ENCODE data around the gene CDADC1.

Gene CDADC1

DNA sequence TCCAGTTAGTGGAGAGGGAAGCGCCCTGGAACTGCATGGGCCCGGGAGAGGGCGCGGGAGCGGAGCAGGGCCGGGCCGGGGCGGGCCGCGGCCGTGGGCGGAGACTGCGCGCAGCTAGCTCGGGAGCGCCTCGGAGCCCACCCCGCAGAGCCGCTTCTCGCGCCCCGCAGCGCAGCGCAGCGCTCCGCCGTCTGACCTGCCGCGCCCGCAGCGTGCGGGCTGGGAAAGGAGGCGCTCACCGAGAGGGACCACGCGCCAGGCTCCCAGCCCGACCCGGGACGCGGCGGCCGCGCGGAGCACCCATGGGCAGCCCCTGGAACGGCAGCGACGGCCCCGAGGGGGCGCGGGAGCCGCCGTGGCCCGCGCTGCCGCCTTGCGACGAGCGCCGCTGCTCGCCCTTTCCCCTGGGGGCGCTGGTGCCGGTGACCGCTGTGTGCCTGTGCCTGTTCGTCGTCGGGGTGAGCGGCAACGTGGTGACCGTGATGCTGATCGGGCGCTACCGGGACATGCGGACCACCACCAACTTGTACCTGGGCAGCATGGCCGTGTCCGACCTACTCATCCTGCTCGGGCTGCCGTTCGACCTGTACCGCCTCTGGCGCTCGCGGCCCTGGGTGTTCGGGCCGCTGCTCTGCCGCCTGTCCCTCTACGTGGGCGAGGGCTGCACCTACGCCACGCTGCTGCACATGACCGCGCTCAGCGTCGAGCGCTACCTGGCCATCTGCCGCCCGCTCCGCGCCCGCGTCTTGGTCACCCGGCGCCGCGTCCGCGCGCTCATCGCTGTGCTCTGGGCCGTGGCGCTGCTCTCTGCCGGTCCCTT is 27.5 kb upstream of the CDADC1 start, which contains the start of gene MLNR (continued):
- TF ChIP-seq, protein P1, sequence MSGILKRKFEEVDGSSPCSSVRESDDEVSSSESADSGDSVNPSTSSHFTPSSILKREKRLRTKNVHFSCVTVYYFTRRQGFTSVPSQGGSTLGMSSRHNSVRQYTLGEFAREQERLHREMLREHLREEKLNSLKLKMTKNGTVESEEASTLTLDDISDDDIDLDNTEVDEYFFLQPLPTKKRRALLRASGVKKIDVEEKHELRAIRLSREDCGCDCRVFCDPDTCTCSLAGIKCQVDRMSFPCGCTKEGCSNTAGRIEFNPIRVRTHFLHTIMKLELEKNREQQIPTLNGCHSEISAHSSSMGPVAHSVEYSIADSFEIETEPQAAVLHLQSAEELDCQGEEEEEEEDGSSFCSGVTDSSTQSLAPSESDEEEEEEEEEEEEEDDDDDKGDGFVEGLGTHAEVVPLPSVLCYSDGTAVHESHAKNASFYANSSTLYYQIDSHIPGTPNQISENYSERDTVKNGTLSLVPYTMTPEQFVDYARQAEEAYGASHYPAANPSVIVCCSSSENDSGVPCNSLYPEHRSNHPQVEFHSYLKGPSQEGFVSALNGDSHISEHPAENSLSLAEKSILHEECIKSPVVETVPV (CRISPR knock-in tag; IDR thresholded peaks at IDR 0.05), result no peak
- TF ChIP-seq TOX (CRISPR knock-in tag; IDR thresholded peaks at IDR 0.05; ENCODE audit: borderline replicate concordance) (no peak), RARB (CRISPR knock-in tag; IDR thresholded peaks at IDR 0.05) (no peak), OSR1 (CRISPR knock-in tag; IDR thresholded peaks at IDR 0.05) (no peak)
- TF ChIP-seq, protein P2, sequence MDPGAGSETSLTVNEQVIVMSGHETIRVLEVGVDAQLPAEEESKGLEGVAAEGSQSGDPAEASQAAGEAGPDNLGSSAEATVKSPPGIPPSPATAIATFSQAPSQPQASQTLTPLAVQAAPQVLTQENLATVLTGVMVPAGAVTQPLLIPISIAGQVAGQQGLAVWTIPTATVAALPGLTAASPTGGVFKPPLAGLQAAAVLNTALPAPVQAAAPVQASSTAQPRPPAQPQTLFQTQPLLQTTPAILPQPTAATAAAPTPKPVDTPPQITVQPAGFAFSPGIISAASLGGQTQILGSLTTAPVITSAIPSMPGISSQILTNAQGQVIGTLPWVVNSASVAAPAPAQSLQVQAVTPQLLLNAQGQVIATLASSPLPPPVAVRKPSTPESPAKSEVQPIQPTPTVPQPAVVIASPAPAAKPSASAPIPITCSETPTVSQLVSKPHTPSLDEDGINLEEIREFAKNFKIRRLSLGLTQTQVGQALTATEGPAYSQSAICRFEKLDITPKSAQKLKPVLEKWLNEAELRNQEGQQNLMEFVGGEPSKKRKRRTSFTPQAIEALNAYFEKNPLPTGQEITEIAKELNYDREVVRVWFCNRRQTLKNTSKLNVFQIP (CRISPR knock-in tag; IDR thresholded peaks at IDR 0.05; ENCODE audit: borderline replicate concordance, low read depth), result no peak

DNA sequence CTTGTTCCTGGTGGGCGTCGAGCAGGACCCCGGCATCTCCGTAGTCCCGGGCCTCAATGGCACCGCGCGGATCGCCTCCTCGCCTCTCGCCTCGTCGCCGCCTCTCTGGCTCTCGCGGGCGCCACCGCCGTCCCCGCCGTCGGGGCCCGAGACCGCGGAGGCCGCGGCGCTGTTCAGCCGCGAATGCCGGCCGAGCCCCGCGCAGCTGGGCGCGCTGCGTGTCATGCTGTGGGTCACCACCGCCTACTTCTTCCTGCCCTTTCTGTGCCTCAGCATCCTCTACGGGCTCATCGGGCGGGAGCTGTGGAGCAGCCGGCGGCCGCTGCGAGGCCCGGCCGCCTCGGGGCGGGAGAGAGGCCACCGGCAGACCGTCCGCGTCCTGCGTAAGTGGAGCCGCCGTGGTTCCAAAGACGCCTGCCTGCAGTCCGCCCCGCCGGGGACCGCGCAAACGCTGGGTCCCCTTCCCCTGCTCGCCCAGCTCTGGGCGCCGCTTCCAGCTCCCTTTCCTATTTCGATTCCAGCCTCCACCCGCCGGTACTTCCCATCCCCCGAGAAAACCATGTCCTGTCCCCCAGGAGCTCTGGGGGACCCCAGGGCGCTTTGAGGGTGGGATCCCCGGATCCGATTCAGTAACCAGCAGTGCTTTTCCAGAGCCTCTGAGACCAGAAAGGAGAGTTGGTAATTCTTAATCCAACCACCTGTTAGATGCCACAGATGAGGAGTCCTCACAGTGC is 26.7 kb upstream of the CDADC1 start:
- peak; percentile 15; the same call in 2 of the 3 replicates for ATAC-seq
- TF ChIP-seq ISL1 (CRISPR knock-in tag; IDR thresholded peaks at IDR 0.05) (no peak), TCF4 (CRISPR knock-in tag; IDR thresholded peaks at IDR 0.05; ENCODE audit: borderline replicate concordance) (no peak), SNAI2 (CRISPR knock-in tag; IDR thresholded peaks at IDR 0.05) (no peak), TOX (CRISPR knock-in tag; IDR thresholded peaks at IDR 0.05; ENCODE audit: borderline replicate concordance) (no peak), PPARA (CRISPR knock-in tag; IDR thresholded peaks at IDR 0.05; ENCODE audit: borderline replicate concordance) (no peak), ESRRG (CRISPR knock-in tag; IDR thresholded peaks at IDR 0.05) (no peak), ZNF8 (CRISPR knock-in tag; IDR thresholded peaks at IDR 0.05) (no peak), ZNF565 (CRISPR knock-in tag; conservative IDR thresholded peaks at IDR 0.05; ENCODE audit: low read depth) (no peak), OSR1 (CRISPR knock-in tag; IDR thresholded peaks at IDR 0.05) (no peak), BACH2 (CRISPR knock-in tag; IDR thresholded peaks at IDR 0.05; ENCODE audit: borderline replicate concordance) (no peak)

DNA sequence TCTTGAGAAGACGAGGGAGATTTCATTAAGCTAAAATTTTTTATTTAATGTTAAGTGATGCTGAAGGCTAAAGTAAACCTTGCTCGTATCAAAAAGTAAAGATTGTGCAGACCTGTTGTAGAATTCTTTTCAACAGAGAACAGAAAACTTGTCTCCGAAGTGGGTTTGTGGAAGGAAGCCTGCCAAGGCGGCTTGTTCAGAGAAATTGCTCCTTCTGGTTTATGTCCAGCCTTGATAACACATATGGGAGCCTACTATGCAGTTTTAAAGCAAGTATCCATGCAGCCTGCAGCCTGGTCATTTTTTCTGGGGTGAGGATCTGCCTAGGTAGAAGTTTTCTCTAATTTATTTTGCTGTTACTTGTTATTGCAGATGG is 26.1 kb upstream of the CDADC1 start:
- ATAC-seq, result no peak
- TF ChIP-seq ZNF70 (CRISPR knock-in tag; IDR thresholded peaks at IDR 0.05), result no peak
- TF ChIP-seq TCF4 (CRISPR knock-in tag; IDR thresholded peaks at IDR 0.05; ENCODE audit: borderline replicate concordance), result no peak
- TF ChIP-seq, protein P3, sequence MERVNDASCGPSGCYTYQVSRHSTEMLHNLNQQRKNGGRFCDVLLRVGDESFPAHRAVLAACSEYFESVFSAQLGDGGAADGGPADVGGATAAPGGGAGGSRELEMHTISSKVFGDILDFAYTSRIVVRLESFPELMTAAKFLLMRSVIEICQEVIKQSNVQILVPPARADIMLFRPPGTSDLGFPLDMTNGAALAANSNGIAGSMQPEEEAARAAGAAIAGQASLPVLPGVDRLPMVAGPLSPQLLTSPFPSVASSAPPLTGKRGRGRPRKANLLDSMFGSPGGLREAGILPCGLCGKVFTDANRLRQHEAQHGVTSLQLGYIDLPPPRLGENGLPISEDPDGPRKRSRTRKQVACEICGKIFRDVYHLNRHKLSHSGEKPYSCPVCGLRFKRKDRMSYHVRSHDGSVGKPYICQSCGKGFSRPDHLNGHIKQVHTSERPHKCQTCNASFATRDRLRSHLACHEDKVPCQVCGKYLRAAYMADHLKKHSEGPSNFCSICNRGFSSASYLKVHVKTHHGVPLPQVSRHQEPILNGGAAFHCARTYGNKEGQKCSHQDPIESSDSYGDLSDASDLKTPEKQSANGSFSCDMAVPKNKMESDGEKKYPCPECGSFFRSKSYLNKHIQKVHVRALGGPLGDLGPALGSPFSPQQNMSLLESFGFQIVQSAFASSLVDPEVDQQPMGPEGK (CRISPR knock-in tag; IDR thresholded peaks at IDR 0.05; ENCODE audit: borderline replicate concordance), result no peak
- TF ChIP-seq ZC3H10 (CRISPR knock-in tag; IDR thresholded peaks at IDR 0.05), result no peak
- TF ChIP-seq ZFP30 (CRISPR knock-in tag; IDR thresholded peaks at IDR 0.05), result no peak

DNA sequence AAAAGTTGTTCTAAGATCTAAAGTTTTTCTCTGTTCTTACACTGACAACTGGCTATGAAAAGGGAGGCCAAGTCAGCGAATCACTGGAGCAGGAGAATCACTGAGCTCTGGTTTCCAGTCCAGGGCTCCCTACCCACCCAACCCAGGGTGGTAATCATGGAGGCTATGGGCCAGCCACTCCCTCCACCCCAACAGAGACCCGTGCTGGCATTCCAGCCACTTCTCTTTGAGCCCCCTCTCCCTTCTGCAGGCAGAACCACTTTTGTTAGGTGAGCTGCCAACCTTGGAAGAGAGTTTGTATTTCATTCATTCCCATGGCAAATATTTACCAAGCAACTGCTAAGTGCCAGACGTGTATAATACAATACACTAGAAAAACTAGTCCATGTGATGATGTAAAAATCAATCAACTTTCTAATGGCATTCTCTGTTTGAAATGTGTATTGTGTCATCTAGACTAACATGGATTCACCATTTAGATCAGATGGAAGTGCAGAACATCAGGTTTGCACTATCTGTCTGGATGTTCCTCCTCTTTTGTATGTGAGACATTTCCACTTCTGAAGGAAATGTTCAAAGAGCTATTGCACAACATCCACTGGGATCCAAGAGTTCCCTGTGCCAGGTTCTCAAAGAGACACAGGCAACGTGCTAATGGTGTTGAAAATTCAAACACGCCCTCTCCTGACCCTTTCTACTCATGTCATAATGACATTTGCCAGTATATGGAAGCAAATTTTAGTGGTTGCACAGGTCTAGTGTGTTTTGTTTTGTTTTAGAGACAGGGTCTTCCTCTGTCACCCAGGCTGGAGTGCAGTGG is 22.3 kb upstream of the CDADC1 start:
- no peak for ATAC-seq
- TF ChIP-seq TCF4 (CRISPR knock-in tag; IDR thresholded peaks at IDR 0.05; ENCODE audit: borderline replicate concordance), result no peak
- no peak for TF ChIP-seq ZFP30 (CRISPR knock-in tag; IDR thresholded peaks at IDR 0.05)
- no peak for TF ChIP-seq ZNF8 (CRISPR knock-in tag; IDR thresholded peaks at IDR 0.05)
- TF ChIP-seq ZC3H10 (CRISPR knock-in tag; IDR thresholded peaks at IDR 0.05), result no peak
- no peak for TF ChIP-seq PPARA (CRISPR knock-in tag; IDR thresholded peaks at IDR 0.05; ENCODE audit: borderline replicate concordance)
- TF ChIP-seq, protein P2 (CRISPR knock-in tag; IDR thresholded peaks at IDR 0.05; ENCODE audit: borderline replicate concordance, low read depth), result no peak
- TF ChIP-seq, protein P3 (CRISPR knock-in tag; IDR thresholded peaks at IDR 0.05; ENCODE audit: borderline replicate concordance), result no peak
- TF ChIP-seq, protein P1 (CRISPR knock-in tag; IDR thresholded peaks at IDR 0.05), result no peak
- TF ChIP-seq BACH2 (CRISPR knock-in tag; IDR thresholded peaks at IDR 0.05; ENCODE audit: borderline replicate concordance), result no peak
- TF ChIP-seq CSDC2 (CRISPR knock-in tag; IDR thresholded peaks at IDR 0.05), result no peak
